SK-N-SH treated with all-trans-retinoic acid at 6 μM for 48 hours (cell line): ENCODE results near the gene NGB.

Experiments
- ARNTL ChIP-seq: fragments of 450-650 bp; formaldehyde crosslinking; IDR thresholded peaks from 2 replicates; pipeline ENCODE4 v1.5.0; 2020; ENCODE audit warnings: low read depth, mild to moderate bottlenecking, moderate library complexity, borderline replicate concordance
- CREB5 ChIP-seq: fragments of 250-450 bp; sonication (Bioruptor Pico); IDR thresholded peaks from 2 replicates; pipeline ENCODE4 v1.5.1; 2020; ENCODE audit warnings: low read depth, mild to moderate bottlenecking, moderate library complexity
- CSRNP3 ChIP-seq: fragments of 250-450 bp; sonication (Bioruptor Pico); IDR thresholded peaks from 2 replicates; pipeline ENCODE4 v1.5.1; 2021; ENCODE audit warnings: mild to moderate bottlenecking, moderate library complexity
- GLIS3 ChIP-seq: fragments of 250-450 bp; sonication (Bioruptor Pico); IDR thresholded peaks from 2 replicates; pipeline ENCODE4 v1.5.0; 2020; ENCODE audit warnings: mild to moderate bottlenecking, moderate library complexity
- PATZ1 ChIP-seq: fragments of 250-450 bp; sonication (Bioruptor Pico); IDR thresholded peaks from 2 replicates; pipeline ENCODE4 v1.8.0; 2020; ENCODE audit warnings: mild to moderate bottlenecking, moderate library complexity, borderline replicate concordance
- SNAI2 ChIP-seq: fragments of 250-450 bp; sonication (Bioruptor Pico); IDR thresholded peaks from 2 replicates; pipeline ENCODE4 v1.5.0; 2020; ENCODE audit warnings: mild to moderate bottlenecking, moderate library complexity
- ZFP3 ChIP-seq: fragments of 250-450 bp; sonication (Bioruptor Pico); IDR thresholded peaks from 2 replicates; pipeline ENCODE4 v1.5.0; 2020; ENCODE audit warnings: mild to moderate bottlenecking, moderate library complexity
- ZFP30 ChIP-seq: fragments of 450-650 bp; formaldehyde crosslinking; IDR thresholded peaks from 2 replicates; pipeline ENCODE4 v1.5.0; 2022; ENCODE audit warnings: mild to moderate bottlenecking, moderate library complexity
- ZNF565 ChIP-seq: fragments of 450-650 bp; formaldehyde crosslinking; conservative IDR thresholded peaks from 2 replicates; pipeline ENCODE4 v1.5.0; 2020; ENCODE audit warnings: low read depth, mild to moderate bottlenecking, moderate library complexity

DNA sequence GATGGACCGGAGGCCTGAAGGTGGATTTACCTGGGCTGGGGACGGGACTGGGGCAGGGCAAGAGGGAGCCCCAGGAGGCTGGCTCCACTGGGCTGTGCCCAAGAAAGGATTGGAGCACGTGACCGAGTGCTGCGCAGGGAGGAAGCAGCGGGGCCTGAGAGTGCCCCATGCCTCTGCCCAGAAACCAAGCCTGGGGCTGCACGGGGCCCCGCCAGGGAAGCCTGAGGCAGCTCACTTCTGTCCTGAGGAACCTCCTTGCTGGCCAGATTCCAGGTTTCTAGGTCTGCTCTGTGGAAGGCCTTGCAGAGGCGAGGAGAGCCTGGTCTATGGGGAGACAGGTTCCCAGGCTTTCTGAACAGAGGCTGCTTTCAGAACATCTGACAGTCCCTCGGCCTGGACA lies 10.4 kb downstream of the NGB start:
- no peak for TF ChIP-seq PATZ1 (CRISPR knock-in tag)
- no peak for TF ChIP-seq CREB5
- no peak for TF ChIP-seq SNAI2
- no peak for TF ChIP-seq ZFP30 (CRISPR knock-in tag)
- TF ChIP-seq CSRNP3 (CRISPR knock-in tag) = no peak
- no peak for TF ChIP-seq ARNTL (CRISPR knock-in tag)
- TF ChIP-seq GLIS3 = no peak
- no peak for TF ChIP-seq ZFP3 (CRISPR knock-in tag)
- TF ChIP-seq ZNF565 (CRISPR knock-in tag) = no peak
